Peyer's patch (tissue), 4 donors: ENCODE measurements around the gene LAPTM5.

Experiments
- POLR2A ChIP-seq, 2 donors: fragments of 450-650 bp; IDR thresholded peaks; one replicate each; pipeline ENCODE4 v1.5.1; 2017; ENCODE audit warnings: antibody characterized with exemption in 2 of 2, mild to moderate bottlenecking in 2 of 2, moderate library complexity in 2 of 2
- TF ChIP-seq, protein P1 (sequence below), 6 experiments: fragments of 450-650 bp in 4 of 6; fragments of 200-600 bp in 2 of 6; sonication (generic) in 1 of 6; IDR thresholded peaks; one replicate each; pipeline ENCODE4 v1.5.1; 2017 to 2019; ENCODE audit warnings: antibody characterized with exemption in 6 of 6, mild to moderate bottlenecking in 3 of 6, moderate library complexity in 1 of 6

GRCh38 chr1:30718636-30719405 lies 38.8 kb downstream of the LAPTM5 start:
- TF ChIP-seq POLR2A (IDR thresholded peaks at IDR 0.05), result peak; percentile 81 to 95
- TF ChIP-seq, protein P1, sequence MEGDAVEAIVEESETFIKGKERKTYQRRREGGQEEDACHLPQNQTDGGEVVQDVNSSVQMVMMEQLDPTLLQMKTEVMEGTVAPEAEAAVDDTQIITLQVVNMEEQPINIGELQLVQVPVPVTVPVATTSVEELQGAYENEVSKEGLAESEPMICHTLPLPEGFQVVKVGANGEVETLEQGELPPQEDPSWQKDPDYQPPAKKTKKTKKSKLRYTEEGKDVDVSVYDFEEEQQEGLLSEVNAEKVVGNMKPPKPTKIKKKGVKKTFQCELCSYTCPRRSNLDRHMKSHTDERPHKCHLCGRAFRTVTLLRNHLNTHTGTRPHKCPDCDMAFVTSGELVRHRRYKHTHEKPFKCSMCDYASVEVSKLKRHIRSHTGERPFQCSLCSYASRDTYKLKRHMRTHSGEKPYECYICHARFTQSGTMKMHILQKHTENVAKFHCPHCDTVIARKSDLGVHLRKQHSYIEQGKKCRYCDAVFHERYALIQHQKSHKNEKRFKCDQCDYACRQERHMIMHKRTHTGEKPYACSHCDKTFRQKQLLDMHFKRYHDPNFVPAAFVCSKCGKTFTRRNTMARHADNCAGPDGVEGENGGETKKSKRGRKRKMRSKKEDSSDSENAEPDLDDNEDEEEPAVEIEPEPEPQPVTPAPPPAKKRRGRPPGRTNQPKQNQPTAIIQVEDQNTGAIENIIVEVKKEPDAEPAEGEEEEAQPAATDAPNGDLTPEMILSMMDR (IDR thresholded peaks at IDR 0.05), result peak; percentile 97 to 99 (median 99)
